Karpas-422 (cell line): ENCODE data around the gene LHPP. TPM values are rescaled to one million over a fixed set of nuclear protein-coding genes. Genes with fewer than 3 reads are reported as not detected.

ENCODE experiments used
- DNase-seq: peaks from one replicate; pipeline ENCODE4 v3.0.0-alpha.2; 2015
- H2AFZ ChIP-seq: fragments of 200-600 bp; sonication (generic); 2 replicates; pipeline ENCODE4 v1.6.1; 2014; ENCODE audit warnings: antibody characterized with exemption, low read length, mixed read lengths
- H3K27ac ChIP-seq: fragments of 200-600 bp; sonication (generic); 2 replicates; pipeline ENCODE4 v1.5.1; 2014; ENCODE audit warnings: mild to moderate bottlenecking, low read length, moderate library complexity
- H3K27me3 ChIP-seq: fragments of 200-600 bp; sonication (generic); 2 replicates; pipeline ENCODE4 v1.6.1; 2014; ENCODE audit warnings: low read length, mixed read lengths
- H3K36me3 ChIP-seq: fragments of 200-600 bp; sonication (generic); 2 replicates; pipeline ENCODE4 v1.6.1; 2014; ENCODE audit warnings: low read length, mixed read lengths; ENCODE audit not compliant: insufficient read depth
- H3K4me1 ChIP-seq: fragments of 200-600 bp; sonication (generic); 2 replicates; pipeline ENCODE4 v1.6.1; 2014; ENCODE audit warnings: mild to moderate bottlenecking, low read length, mixed read lengths
- H3K4me2 ChIP-seq: fragments of 200-600 bp; sonication (generic); 2 replicates; pipeline ENCODE4 v1.6.1; 2014; ENCODE audit warnings: low read length, low read depth, mild to moderate bottlenecking; ENCODE audit not compliant: poor library complexity, severe bottlenecking
- H3K4me3 ChIP-seq: fragments of 200-600 bp; sonication (generic); 2 replicates; pipeline ENCODE4 v1.5.1; 2014; ENCODE audit warnings: mild to moderate bottlenecking, antibody characterized with exemption, low read length, mixed read lengths
- H3K79me2 ChIP-seq: fragments of 200-600 bp; sonication (generic); 2 replicates; pipeline ENCODE4 v1.6.1; 2014; ENCODE audit warnings: mild to moderate bottlenecking, low read length, mixed read lengths
- H3K9ac ChIP-seq: fragments of 200-600 bp; sonication (generic); 2 replicates; pipeline ENCODE4 v1.6.0; 2014; ENCODE audit warnings: low read length
- H3K9me2 ChIP-seq: fragments of 200-600 bp; sonication (generic), shearing (Covaris generic); replicated peaks from 2 replicates; pipeline ENCODE4 v1.6.0; 2014; ENCODE audit warnings: mild to moderate bottlenecking, low read length, moderate library complexity; ENCODE audit not compliant: insufficient read depth
- H3K9me3 ChIP-seq: fragments of 300-700, 200-600 bp; sonication (generic); 2 replicates; pipeline ENCODE4 v1.6.1; 2014; ENCODE audit warnings: low read length, mixed read lengths
- H4K20me1 ChIP-seq: fragments of 200-600 bp; sonication (generic); 2 replicates; pipeline ENCODE4 v1.6.1; 2014; ENCODE audit warnings: mild to moderate bottlenecking, antibody characterized with exemption, low read length, low read depth; ENCODE audit not compliant: insufficient read depth
- total RNA-seq: library from RNA; depleted of rRNA; stranded (reverse); fragments of >200 nt; shearing (Covaris generic); gene quantifications from 2 replicates; pipeline ENCODE4 v1.2.3, GENCODE V29; 2014; ENCODE audit warnings: low replicate concordance

The LHPP gene
- total RNA-seq, 1 experiment from 2014 or later: 57.2 TPM

GRCh38 chr10:124469956-124470484 is 8.4 kb downstream of the LHPP start:
- H3K4me2 ChIP-seq: no peak overlapping the region
- no peaks in the 10 kb centered on the region for H3K36me3 ChIP-seq
- H4K20me1 ChIP-seq: no peaks in the 10 kb centered on the region; the same call in 1 of the 2 replicates
- no peak overlapping the region for H3K4me3 ChIP-seq
- no peaks in the 10 kb centered on the region for H3K9me3 ChIP-seq
- no peak overlapping the region for H3K9ac ChIP-seq
- H3K9me2 ChIP-seq: no peaks in the 10 kb centered on the region
- peaks cover 35% of the 10 kb centered on the region for H3K79me2 ChIP-seq
- DNase-seq: no peak
- H3K27me3 ChIP-seq: no peaks in the 10 kb centered on the region
- H3K27ac ChIP-seq: no peak overlapping the region
- H3K4me1 ChIP-seq: peaks cover 26% of the 10 kb centered on the region
- no peak overlapping the region for H2AFZ ChIP-seq

- Histone ChIP-seq H3K4me3 (no peak overlapping the region), H3K9me2 (no peaks in the 10 kb centered on the region), H3K36me3 (no peaks in the 10 kb centered on the region), H3K27me3 (no peaks in the 10 kb centered on the region), H3K4me2 (no peak overlapping the region), H4K20me1 (no peaks in the 10 kb centered on the region; the same call in 1 of the 2 replicates), H2AFZ (no peak overlapping the region), H3K4me1 (peaks cover 18% of the 10 kb centered on the region), H3K9me3 (no peaks in the 10 kb centered on the region), H3K27ac (no peak overlapping the region), H3K79me2 (peaks cover 34% of the 10 kb centered on the region), H3K9ac (no peak overlapping the region)
- DNase-seq: no peak
These were observed 9.2 kb downstream of the LHPP start for GRCh38 chr10:124470544-124471434.

- Histone ChIP-seq H4K20me1 (no peaks in the 10 kb centered on the region; the same call in 1 of the 2 replicates), H3K4me2 (no peak overlapping the region), H3K9ac (no peak overlapping the region), H3K9me3 (no peaks in the 10 kb centered on the region), H3K27me3 (no peaks in the 10 kb centered on the region), H3K4me3 (no peak overlapping the region), H3K79me2 (peaks cover 23% of the 10 kb centered on the region), H3K9me2 (no peaks in the 10 kb centered on the region), H3K36me3 (no peaks in the 10 kb centered on the region), H3K4me1 (peaks cover 6% of the 10 kb centered on the region), H2AFZ (no peak overlapping the region), H3K27ac (no peak overlapping the region)
- DNase-seq: no peak
These were observed 10.4 kb downstream of the LHPP start for GRCh38 chr10:124472071-124472470.

DNA sequence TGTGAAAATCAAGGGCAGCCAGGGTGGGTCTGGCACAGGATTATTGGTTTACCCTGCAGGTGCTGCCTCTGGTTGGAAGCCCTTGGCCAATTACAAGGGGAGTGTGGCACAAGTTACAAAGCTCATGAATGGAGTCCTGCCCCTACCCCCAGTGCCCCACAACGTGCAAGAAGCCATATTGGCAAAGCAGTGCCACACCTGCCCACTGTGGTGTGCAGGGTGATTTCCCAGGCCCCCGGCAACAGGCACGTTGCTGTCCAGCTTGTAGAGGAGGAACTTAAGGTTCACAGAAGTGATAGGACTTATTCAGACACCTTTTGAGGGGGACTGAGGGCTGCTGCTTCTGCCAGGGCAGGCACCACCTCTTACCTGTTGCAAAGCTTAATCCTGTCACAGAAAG is 11.4 kb downstream of the LHPP start:
- Histone ChIP-seq H3K4me3 (no peak overlapping the region), H4K20me1 (peaks cover 4% of the 10 kb centered on the region; the same call in 1 of the 2 replicates), H3K9me3 (no peaks in the 10 kb centered on the region), H3K9ac (no peak overlapping the region), H2AFZ (no peak overlapping the region), H3K79me2 (peaks cover 17% of the 10 kb centered on the region), H3K36me3 (no peaks in the 10 kb centered on the region), H3K4me1 (no peaks in the 10 kb centered on the region), H3K9me2 (no peaks in the 10 kb centered on the region), H3K4me2 (no peak overlapping the region), H3K27me3 (no peaks in the 10 kb centered on the region), H3K27ac (no peak overlapping the region)
- no peak for DNase-seq

DNA sequence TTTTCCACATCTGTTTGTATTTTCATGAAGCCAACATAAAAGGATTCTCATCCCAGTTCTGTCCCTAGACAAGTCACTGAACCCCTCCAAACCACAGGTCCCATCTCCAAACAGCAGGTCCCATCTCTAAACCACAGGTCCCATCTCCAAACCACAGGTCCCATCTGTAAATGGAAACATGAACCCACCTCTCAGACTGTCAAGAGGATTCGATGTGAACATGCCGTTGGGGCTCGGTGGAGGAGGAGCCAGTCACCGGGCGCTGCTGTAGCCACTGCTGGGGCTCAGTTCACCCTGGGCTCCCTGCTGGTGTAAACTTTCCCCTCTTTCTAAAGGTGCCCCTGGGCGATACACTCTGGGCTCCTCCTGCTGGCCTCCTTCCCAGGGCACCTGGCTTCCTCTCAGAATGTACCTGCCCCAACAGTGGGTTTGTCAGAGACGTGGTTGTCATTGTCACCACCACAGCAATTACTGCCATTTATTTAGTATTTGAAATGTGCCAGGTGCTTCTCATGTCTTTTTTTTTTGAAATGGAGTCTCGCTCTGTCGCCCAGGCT is 13.0 kb downstream of the LHPP start:
- Histone ChIP-seq H3K4me2 (no peak overlapping the region), H3K9me3 (no peaks in the 10 kb centered on the region), H2AFZ (no peak overlapping the region), H3K27ac (no peak overlapping the region), H3K9me2 (no peaks in the 10 kb centered on the region), H3K4me3 (no peak overlapping the region), H3K27me3 (no peaks in the 10 kb centered on the region), H3K36me3 (no peaks in the 10 kb centered on the region), H3K4me1 (peaks cover 8% of the 10 kb centered on the region), H3K9ac (no peak overlapping the region), H4K20me1 (peaks cover 4% of the 10 kb centered on the region; the same call in 1 of the 2 replicates), H3K79me2 (peaks cover 9% of the 10 kb centered on the region; the same call in 1 of the 2 replicates)
- no peak for DNase-seq

DNA sequence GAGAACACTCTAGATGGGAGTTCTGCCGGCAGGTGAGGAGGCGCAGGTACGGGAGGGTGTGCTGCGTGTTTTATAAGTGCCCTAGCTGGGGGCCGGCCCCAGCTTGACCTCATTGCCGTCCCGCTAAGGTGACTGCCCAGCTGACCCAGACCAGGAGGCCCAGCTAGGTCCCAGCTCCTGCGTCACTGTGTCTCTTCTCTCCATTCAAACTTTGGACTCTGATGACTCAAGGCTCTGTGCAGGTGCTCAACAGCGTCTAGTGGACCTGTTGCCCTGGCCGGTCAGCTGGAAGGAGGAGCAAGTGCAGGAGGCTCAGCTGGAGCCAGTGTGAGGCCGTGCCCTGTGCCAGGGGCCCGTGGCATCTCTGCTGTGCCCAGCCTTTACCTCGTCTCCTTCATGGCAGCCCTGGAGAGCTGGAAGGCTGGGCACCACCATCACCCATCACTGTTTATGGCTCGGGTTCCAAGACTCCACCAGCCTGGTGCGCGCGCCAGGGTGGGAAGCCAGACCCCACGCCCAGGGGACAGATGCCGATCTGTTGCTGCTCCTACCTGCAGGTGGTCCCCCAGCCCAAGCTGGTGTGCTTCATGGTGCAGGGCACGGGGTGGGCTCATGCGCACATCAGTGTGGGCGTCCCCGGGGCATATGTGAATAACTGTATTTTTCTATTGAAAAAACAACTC is 14.6 kb downstream of the LHPP start:
- no peaks in the 10 kb centered on the region for H3K27me3 ChIP-seq
- no peak overlapping the region for H2AFZ ChIP-seq
- no peak overlapping the region for H3K9ac ChIP-seq
- no peak for DNase-seq
- H3K36me3 ChIP-seq: no peaks in the 10 kb centered on the region
- no peak overlapping the region for H3K27ac ChIP-seq
- H4K20me1 ChIP-seq: peaks cover 4% of the 10 kb centered on the region; the same call in 1 of the 2 replicates
- no peaks in the 10 kb centered on the region for H3K9me2 ChIP-seq
- H3K4me2 ChIP-seq: no peak overlapping the region
- no peaks in the 10 kb centered on the region for H3K9me3 ChIP-seq
- 0 out of 2 replicates have a peak, but pooled peaks cover 4% of the 10 kb centered on the region for H3K79me2 ChIP-seq
- peaks cover 18% of the 10 kb centered on the region for H3K4me1 ChIP-seq
- no peak overlapping the region for H3K4me3 ChIP-seq

DNA sequence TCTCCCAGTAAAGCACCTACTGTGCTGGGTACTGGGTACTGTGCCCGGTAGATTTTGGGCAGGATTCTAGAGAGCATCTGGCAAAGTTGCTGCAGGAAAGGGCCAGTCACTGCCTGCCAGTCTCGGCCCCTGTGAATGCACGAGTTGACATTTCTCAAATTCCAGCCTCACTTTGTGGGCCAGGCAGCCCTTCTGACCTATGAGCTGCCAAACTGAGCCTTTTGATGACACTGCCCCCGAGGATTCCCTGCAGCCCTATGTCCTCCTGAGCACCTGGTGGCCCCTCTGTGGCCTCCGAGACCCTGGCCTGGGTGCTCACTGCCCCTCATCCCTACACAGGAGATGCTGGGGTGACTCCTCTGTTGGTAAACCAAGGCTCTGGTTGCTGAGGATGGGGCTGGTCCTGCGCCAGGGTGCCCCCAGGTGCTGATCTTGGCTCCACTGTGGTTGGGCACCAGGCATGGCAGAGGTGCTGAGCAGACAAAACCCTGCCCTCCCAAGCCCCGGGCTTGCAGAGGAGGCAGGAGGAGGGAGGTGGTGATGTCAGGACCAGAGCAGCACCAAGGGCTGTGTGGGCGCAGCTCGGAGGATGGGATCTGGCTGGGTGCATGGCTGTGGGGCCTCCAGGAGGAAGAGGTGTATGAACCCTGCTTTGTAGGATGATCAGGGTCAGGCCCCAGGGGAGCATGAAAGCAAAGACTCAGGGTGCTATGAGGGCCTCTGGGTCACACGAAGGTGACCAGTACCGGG is 16.2 kb downstream of the LHPP start:
- Histone ChIP-seq H3K9ac (no peak overlapping the region), H3K4me3 (no peak overlapping the region), H3K4me1 (peaks cover 18% of the 10 kb centered on the region), H3K4me2 (no peak overlapping the region), H3K9me2 (no peaks in the 10 kb centered on the region), H3K36me3 (no peaks in the 10 kb centered on the region), H4K20me1 (peaks cover 4% of the 10 kb centered on the region; the same call in 1 of the 2 replicates), H3K27ac (no peak overlapping the region), H3K9me3 (no peaks in the 10 kb centered on the region), H3K27me3 (no peaks in the 10 kb centered on the region), H2AFZ (no peak overlapping the region), H3K79me2 (0 out of 2 replicates have a peak, but pooled peaks cover 4% of the 10 kb centered on the region)
- DNase-seq: no peak
